ENCODE measurements around the gene POLR1D.

POLR1D gene

GRCh38 chr13:27638521-27638920 lies 16.8 kb downstream of the POLR1D start:
- DNase-seq (ENCODE audit: low spot score): no peak

GRCh38 chr13:27639186-27639585 lies 17.5 kb downstream of the POLR1D start:
- no peak for DNase-seq (ENCODE audit: low spot score)

GRCh38 chr13:27641711-27642502 lies 20.2 kb downstream of the POLR1D start:
- no peak for DNase-seq (ENCODE audit: low spot score)

GRCh38 chr13:27643334-27644132 lies 21.8 kb downstream of the POLR1D start:
- DNase-seq (ENCODE audit: low spot score): no peak

DNA sequence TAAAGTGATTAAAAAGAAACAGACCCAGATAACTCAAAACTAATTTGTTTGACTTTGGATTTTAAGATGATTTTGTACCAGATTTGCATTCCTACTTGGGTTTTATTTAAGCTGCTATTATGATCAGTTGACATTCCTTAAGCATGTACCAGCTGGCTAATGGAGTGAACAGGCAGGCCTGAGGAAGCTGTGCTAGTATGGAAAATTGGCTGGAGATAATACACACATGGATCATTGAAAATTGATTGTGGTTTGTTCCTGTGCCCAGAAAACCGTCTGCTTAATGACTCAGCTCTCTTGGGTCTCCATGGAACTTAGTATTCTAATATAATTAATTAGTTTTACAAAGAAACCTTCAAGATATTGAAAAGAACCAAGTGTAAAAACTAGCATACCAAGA lies 22.6 kb downstream of the POLR1D start:
- no peak for DNase-seq (ENCODE audit: low spot score)

- DNase-seq (ENCODE audit: low spot score): no peak
These were observed 28.6 kb downstream of the POLR1D start for GRCh38 chr13:27650312-27650711.

- no peak for DNase-seq (ENCODE audit: low spot score)
These were observed 32.4 kb downstream of the POLR1D start for GRCh38 chr13:27654059-27654458.

DNA sequence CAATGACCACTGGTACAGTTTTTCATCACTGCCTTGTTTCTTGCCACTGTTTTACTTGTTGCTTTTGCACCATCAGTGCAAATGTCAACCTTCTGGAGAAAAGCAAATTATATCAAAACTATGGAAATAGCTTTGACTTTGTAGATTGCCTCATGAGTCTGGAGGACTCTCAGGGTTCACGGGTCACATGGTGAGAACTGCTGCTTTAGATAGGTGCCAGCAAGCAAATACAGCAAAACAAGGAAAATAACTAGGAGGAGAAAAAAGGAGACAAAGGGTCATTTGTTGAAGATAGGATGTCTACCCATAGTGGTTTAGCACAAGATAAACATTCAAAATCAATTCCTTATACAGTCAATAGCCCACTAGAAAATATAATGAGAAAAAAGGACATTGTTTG lies 33.1 kb downstream of the POLR1D start:
- DNase-seq (ENCODE audit: low spot score): no peak

DNA sequence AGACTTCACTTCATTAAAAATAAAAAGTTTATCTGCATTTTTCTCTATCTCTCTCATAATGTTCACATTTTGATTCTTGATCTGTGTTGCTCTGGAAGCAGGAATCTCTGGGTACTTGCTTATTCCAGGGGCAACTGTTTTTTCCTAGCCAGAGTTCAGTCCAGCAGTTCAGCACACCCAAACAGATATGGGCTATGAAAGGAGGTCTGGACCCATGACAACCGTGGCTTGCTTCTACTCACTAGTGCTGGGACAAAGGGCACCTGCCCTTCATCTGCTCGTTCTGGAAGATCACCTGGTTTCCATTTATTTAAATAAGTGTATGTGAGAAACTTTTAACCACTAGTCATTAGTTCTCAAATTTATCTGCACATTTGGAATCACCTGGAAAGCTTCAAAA lies 36.0 kb downstream of the POLR1D start:
- no peak for DNase-seq (ENCODE audit: low spot score)

DNA sequence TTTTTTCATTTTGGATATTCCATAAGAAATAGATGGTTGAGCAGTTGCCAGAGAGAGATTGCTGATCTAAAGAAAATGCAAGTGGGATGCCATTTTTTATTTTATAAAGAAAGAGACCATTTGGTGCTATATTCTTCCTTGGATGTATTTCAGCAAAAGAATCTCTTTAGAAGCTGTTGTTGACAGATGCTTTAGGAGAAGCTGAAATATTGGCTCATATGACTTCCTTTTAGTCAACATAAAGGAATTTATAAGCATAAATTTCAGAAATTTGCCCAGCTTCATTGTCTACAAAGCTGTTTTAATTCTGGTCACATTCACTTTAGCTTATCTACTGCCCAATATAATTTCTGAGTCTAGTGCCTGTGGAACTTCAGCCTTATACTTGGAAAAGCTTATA lies 36.9 kb downstream of the POLR1D start:
- peak; percentile 28 for DNase-seq (ENCODE audit: low spot score)

GRCh38 chr13:27659145-27659865 lies 37.6 kb downstream of the POLR1D start:
- DNase-seq (ENCODE audit: low spot score): no peak

GRCh38 chr13:27660511-27660910 lies 38.8 kb downstream of the POLR1D start:
- DNase-seq (ENCODE audit: low spot score): no peak

DNA sequence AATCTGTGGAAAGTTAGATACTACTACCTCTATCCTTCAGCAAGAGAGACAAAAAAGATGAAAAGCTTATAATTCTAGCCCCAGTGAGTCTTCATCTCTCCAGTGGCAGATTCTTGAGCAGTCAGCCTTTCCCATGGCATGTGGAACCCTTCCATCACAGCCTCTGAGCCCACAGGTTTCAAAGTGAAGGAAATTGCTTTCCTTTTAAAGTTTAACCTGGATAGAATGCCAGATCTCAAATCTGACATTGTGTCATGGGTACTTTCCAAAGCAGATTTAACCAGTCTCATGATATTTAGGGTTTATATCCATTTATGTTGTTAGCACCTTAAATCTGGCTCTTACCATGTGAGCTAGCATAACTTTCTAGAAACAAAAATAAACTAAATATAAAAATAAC lies 39.3 kb downstream of the POLR1D start:
- no peak for DNase-seq (ENCODE audit: low spot score)

GRCh38 chr13:27662738-27663470 lies 41.2 kb downstream of the POLR1D start:
- no peak for DNase-seq (ENCODE audit: low spot score)

GRCh38 chr13:27663947-27664346 lies 42.3 kb downstream of the POLR1D start:
- DNase-seq (ENCODE audit: low spot score): no peak

- DNase-seq (ENCODE audit: low spot score): no peak
These were observed 43.6 kb downstream of the POLR1D start for GRCh38 chr13:27665333-27665732.

GRCh38 chr13:27665761-27666160 lies 44.1 kb downstream of the POLR1D start:
- DNase-seq (ENCODE audit: low spot score): no peak

- DNase-seq (ENCODE audit: low spot score): no peak
These were observed 45.3 kb downstream of the POLR1D start for GRCh38 chr13:27666951-27667350.

DNA sequence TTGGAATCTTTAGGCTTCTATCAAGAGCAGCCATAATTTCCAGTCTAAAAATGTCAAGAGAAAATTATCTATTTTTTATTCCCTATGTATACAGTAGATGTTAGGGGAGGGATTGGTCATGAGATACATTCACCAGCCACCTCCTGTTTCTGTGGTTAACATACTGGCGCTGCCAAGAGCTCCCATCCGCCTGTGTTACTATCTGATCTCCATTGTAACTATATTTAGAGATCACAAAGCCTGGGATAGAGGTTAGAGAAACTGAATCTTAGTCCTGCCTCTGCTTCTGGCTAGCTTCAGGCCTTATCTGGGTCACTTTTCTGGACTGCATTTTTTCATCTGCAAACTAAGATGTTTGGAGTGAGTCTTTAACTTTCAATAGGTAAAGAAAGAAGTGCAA lies 46.3 kb downstream of the POLR1D start:
- no peak for DNase-seq (ENCODE audit: low spot score)

DNA sequence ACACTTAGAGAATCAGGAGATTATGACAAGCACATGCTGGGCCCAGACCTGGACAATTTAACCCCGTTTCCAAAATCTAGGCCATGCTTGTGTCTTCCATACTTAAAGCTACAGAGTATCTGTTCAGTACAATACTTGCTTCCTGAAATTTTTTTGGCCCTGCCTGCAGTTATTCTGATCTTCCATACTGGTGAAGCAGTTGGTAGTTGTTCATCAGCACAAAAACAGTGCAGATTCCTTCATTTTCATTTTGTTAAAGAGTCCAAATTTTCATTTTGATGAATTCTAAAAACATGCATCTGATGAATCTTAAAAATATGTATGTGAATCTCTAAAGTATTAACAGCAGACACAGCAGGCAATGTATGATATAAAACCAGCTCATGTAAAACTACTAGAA lies 49.2 kb downstream of the POLR1D start:
- DNase-seq (ENCODE audit: low spot score): no peak

DNA sequence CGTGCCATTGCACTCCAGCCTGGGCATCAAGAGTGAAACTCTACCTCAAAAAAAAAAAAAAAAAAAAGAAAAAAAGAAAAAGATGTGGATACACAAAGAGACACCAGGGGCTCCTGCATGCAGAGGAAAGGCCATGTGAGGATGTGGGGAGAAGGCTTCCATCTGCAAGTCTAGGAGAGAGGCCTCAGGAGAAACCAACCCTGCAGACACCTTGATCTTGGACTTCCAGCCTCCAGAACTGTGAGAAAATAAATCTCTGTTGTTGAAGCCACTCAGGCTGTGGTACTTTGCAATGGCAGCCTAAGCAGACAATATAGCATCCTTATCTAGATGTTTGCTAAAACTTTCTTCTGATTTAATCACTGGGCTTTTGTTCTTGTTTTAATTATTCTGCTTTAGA lies 50.3 kb downstream of the POLR1D start:
- DNase-seq (ENCODE audit: low spot score): no peak

Data from kidney capillary endothelial cell (primary cell).